HCT116 (cell line): ENCODE data around the gene YWHAE.

Source experiments
- CEBPB ChIP-seq: IDR thresholded peaks from 2 replicates; pipeline ENCODE4 v1.6.1; 2012; ENCODE audit warnings: low read depth
- CTCF ChIP-seq, 3 experiments: fragments of 200-600 bp in 1 of 3; sonication (generic) in 1 of 3; IDR thresholded peaks in 2 of 3; conservative IDR thresholded peaks in 1 of 3; 2 replicates each; pipeline ENCODE4 v1.5.1; 2012 to 2017; ENCODE audit warnings: low read depth in 2 of 3, low read length in 2 of 3, antibody characterized with exemption in 1 of 3, borderline replicate concordance in 1 of 3, control low read depth in 1 of 3, mild to moderate bottlenecking in 1 of 3, mixed read lengths in 1 of 3, mixed run types in 1 of 3, moderate library complexity in 1 of 3; ENCODE audit not compliant: insufficient read depth in 1 of 3
- EZH2 ChIP-seq: fragments of 200-600 bp; sonication (generic); IDR thresholded peaks from 2 replicates; pipeline ENCODE4 v1.6.1; 2017; ENCODE audit warnings: antibody characterized with exemption, mixed run types
- EZH2phosphoT487 ChIP-seq: fragments of 200-600 bp; IDR thresholded peaks from 2 replicates; pipeline ENCODE4 v1.6.1; 2018; ENCODE audit warnings: antibody characterized with exemption, borderline replicate concordance
- JUND ChIP-seq: IDR thresholded peaks from 2 replicates; pipeline ENCODE4 v1.6.1; 2012
- MAX ChIP-seq: IDR thresholded peaks from 2 replicates; pipeline ENCODE4 v1.6.1; 2012
- POLR2A ChIP-seq: IDR thresholded peaks from 2 replicates; pipeline ENCODE4 v1.7.0; 2011; ENCODE audit warnings: borderline replicate concordance; ENCODE audit not compliant: insufficient read depth, insufficient read length; ENCODE audit errors: extremely low read depth
- POLR2AphosphoS5 ChIP-seq: IDR thresholded peaks from 2 replicates; pipeline ENCODE4 v1.6.1; 2011; ENCODE audit warnings: mild to moderate bottlenecking, low read depth, low read length, moderate library complexity
- RAD21 ChIP-seq: IDR thresholded peaks from 2 replicates; pipeline ENCODE4 v1.6.1; 2012; ENCODE audit warnings: low read depth, mild to moderate bottlenecking
- REST ChIP-seq: IDR thresholded peaks from 2 replicates; pipeline ENCODE4 v1.6.1; 2012; ENCODE audit warnings: low read depth
- SP1 ChIP-seq: IDR thresholded peaks from 2 replicates; pipeline ENCODE4 v1.6.1; 2012; ENCODE audit warnings: low read depth
- SRF ChIP-seq: IDR thresholded peaks from 2 replicates; pipeline ENCODE4 v1.6.1; 2012; ENCODE audit warnings: low read depth
- YY1 ChIP-seq: IDR thresholded peaks from 2 replicates; pipeline ENCODE4 v1.6.1; 2011; ENCODE audit warnings: low read length, low read depth, moderate library complexity, mild to moderate bottlenecking; ENCODE audit not compliant: insufficient replicate concordance; ENCODE audit errors: extremely low read depth

GRCh38 chr17:1402262-1402586 lies 2.2 kb upstream of the YWHAE start:
- TF ChIP-seq CTCF (IDR thresholded peaks at IDR 0.05 in 2 of 3, conservative IDR thresholded peaks at IDR 0.05 in 1 of 3; ENCODE audit: borderline replicate concordance in 1 of 3, insufficient read depth in 1 of 3, low read depth in 2 of 3, low read length in 2 of 3) = no peak
- TF ChIP-seq SP1 = no peak
- TF ChIP-seq MAX = no peak
- no peak for TF ChIP-seq RAD21
- TF ChIP-seq CEBPB = no peak
- no peak for TF ChIP-seq REST
- TF ChIP-seq POLR2AphosphoS5 = no peak
- no peak for TF ChIP-seq EZH2phosphoT487
- no peak for TF ChIP-seq SRF
- TF ChIP-seq POLR2A = no peak
- no peak for TF ChIP-seq EZH2
- no peak for TF ChIP-seq JUND
- no peak for TF ChIP-seq YY1
